SK-N-SH (cell line): Measurements from ENCODE around the gene PCLO. TPM values are rescaled to one million over a fixed set of nuclear protein-coding genes. Genes with fewer than 3 reads are reported as not detected.

Experiments
- CTCF ChIA-PET: fragments of 300-600, 350-600 bp; formaldehyde crosslinking; extraction: SDS; loops from one replicate; lab custom pipeline; 2021; lab: Yijun Ruan, JAX
- POLR2A ChIA-PET: fragments of 350-600 bp; sonication (Branson Sonifier 250); formaldehyde crosslinking; extraction: SDS; loops from one replicate; lab custom pipeline; 2020; ENCODE audit warnings: antibody characterized with exemption, inconsistent platforms; lab: Yijun Ruan, JAX
- DNase-seq: peaks from one replicate; pipeline ENCODE4 v3.0.0; 2012
- H2AFZ ChIP-seq: fragments of 200-600 bp; sonication (generic); 2 replicates; pipeline ENCODE4 v1.8.1; 2016; ENCODE audit warnings: antibody characterized with exemption, mild to moderate bottlenecking, low read depth
- H3F3A ChIP-seq: fragments of 200-600 bp; sonication (generic); replicated peaks from 2 replicates; pipeline ENCODE3; 2016; ENCODE audit warnings: antibody characterized with exemption, mild to moderate bottlenecking; ENCODE audit not compliant: insufficient read depth
- H3K27ac ChIP-seq, 2 experiments: fragments of 200-500 bp in 1 of 2; fragments of 200-600 bp in 1 of 2; sonication (Bioruptor generic) in 1 of 2; sonication (generic), shearing (Covaris generic) in 1 of 2; 2 replicates each; pipeline versions ENCODE4 v1.5.1 to v1.6.1; 2014 to 2016; ENCODE audit warnings: low read depth in 2 of 2, inconsistent platforms in 1 of 2, low read length in 1 of 2, mild to moderate bottlenecking in 1 of 2, mixed read lengths in 1 of 2
- H3K27me3 ChIP-seq: fragments of 200-600 bp; sonication (generic), shearing (Covaris generic); 2 replicates; pipeline ENCODE4 v1.6.1; 2016; ENCODE audit warnings: mixed run types; ENCODE audit not compliant: insufficient read depth
- H3K36me3 ChIP-seq, 2 experiments: fragments of 200-500 bp in 1 of 2; fragments of 200-600 bp in 1 of 2; sonication (Bioruptor generic) in 1 of 2; sonication (generic) in 1 of 2; replicated peaks in 1 of 2; 2 replicates each; pipeline versions ENCODE3 to v1.5.1; 2014 to 2016; ENCODE audit warnings: low read length in 1 of 2, mild to moderate bottlenecking in 1 of 2; ENCODE audit not compliant: insufficient read depth in 2 of 2, control insufficient read depth in 1 of 2
- H3K4me1 ChIP-seq, 2 experiments: fragments of 200-500 bp in 1 of 2; fragments of 200-600 bp in 1 of 2; sonication (Bioruptor generic) in 1 of 2; sonication (generic), shearing (Covaris generic) in 1 of 2; 2 replicates each; pipeline versions ENCODE4 v1.5.1 to v1.6.1; 2014 to 2016; ENCODE audit warnings: low read depth in 1 of 2, low read length in 1 of 2, mixed run types in 1 of 2; ENCODE audit not compliant: insufficient read depth in 2 of 2, control insufficient read depth in 1 of 2
- H3K4me2 ChIP-seq: fragments of 200-600 bp; sonication (generic), shearing (Covaris generic); 2 replicates; pipeline ENCODE4 v1.6.1; 2017; ENCODE audit warnings: mixed run types
- H3K4me3 ChIP-seq, 2 experiments: fragments of 200-500 bp in 1 of 2; fragments of 200-600 bp in 1 of 2; sonication (Bioruptor generic) in 1 of 2; sonication (generic), shearing (Covaris generic) in 1 of 2; 2 replicates each; pipeline versions ENCODE4 v1.5.1 to v1.8.1; 2014 to 2016; ENCODE audit warnings: low read depth in 2 of 2, inconsistent platforms in 1 of 2, low read length in 1 of 2, mild to moderate bottlenecking in 1 of 2, mixed read lengths in 1 of 2, moderate library complexity in 1 of 2
- H3K79me2 ChIP-seq: fragments of 200-600 bp; sonication (generic); 2 replicates; pipeline ENCODE4 v1.8.1; 2017; ENCODE audit warnings: mild to moderate bottlenecking; ENCODE audit not compliant: insufficient read depth
- H3K9ac ChIP-seq: fragments of 200-600 bp; sonication (generic); 2 replicates; pipeline ENCODE4 v1.6.1; 2017; ENCODE audit warnings: mixed run types
- H3K9me2 ChIP-seq: fragments of 200-600 bp; sonication (generic); 2 replicates; pipeline ENCODE4 v1.6.1; 2017; ENCODE audit warnings: mixed run types
- H3K9me3 ChIP-seq: fragments of 200-600 bp; sonication (generic); 2 replicates; pipeline ENCODE4 v1.6.1; 2017; ENCODE audit warnings: mixed run types, mild to moderate bottlenecking, moderate library complexity
- H4K20me1 ChIP-seq: fragments of 200-600 bp; sonication (generic); 2 replicates; pipeline ENCODE4 v1.6.1; 2017; ENCODE audit warnings: mild to moderate bottlenecking, mixed run types; ENCODE audit not compliant: insufficient read depth
- CHD2 ChIP-seq: fragments of 150-350 bp; IDR thresholded peaks from 2 replicates; pipeline ENCODE4 v1.6.1; 2018; ENCODE audit warnings: low read length; ENCODE audit not compliant: partially characterized antibody
- EP300 ChIP-seq, 2 experiments: IDR thresholded peaks; 2 replicates each; pipeline versions ENCODE4 v1.4.0 to v1.6.1; 2012; ENCODE audit warnings: borderline replicate concordance in 1 of 2, low read depth in 1 of 2, low read length in 1 of 2
- FOSL2 ChIP-seq: IDR thresholded peaks from 2 replicates; pipeline ENCODE4 v1.4.0; 2012; ENCODE audit warnings: low read depth, mild to moderate bottlenecking, moderate library complexity, borderline replicate concordance
- FOXM1 ChIP-seq: IDR thresholded peaks from 2 replicates; pipeline ENCODE4 v1.4.0; 2012; ENCODE audit warnings: low read depth, mild to moderate bottlenecking
- MEF2A ChIP-seq: IDR thresholded peaks from 2 replicates; pipeline ENCODE4 v1.4.0; 2012; ENCODE audit warnings: low read depth, borderline replicate concordance
- NFIC ChIP-seq: IDR thresholded peaks from 2 replicates; pipeline ENCODE4 v1.4.0; 2012; ENCODE audit warnings: borderline replicate concordance
- NRF1 ChIP-seq: IDR thresholded peaks from 2 replicates; pipeline ENCODE4 v1.6.1; 2012; ENCODE audit warnings: low read depth, mild to moderate bottlenecking, low read length
- RAD21 ChIP-seq: IDR thresholded peaks from 2 replicates; pipeline ENCODE4 v1.6.1; 2012; ENCODE audit warnings: mild to moderate bottlenecking, low read length
- RCOR1 ChIP-seq: fragments of 150-350 bp; IDR thresholded peaks from 2 replicates; pipeline ENCODE4 v1.6.1; 2017; ENCODE audit warnings: antibody characterized with exemption, low read length
- TAF1 ChIP-seq: IDR thresholded peaks from 2 replicates; pipeline ENCODE4 v1.6.1; 2012; ENCODE audit warnings: low read depth, mild to moderate bottlenecking, low read length, moderate library complexity, borderline replicate concordance
- TCF12 ChIP-seq: IDR thresholded peaks from 2 replicates; pipeline ENCODE4 v1.4.0; 2012
- YY1 ChIP-seq: IDR thresholded peaks from 2 replicates; pipeline ENCODE4 v1.4.0; 2012; ENCODE audit warnings: low read depth, mild to moderate bottlenecking
- WGBS: methylation state at CpG from one replicate; pipeline ENCODE4 v1.1.6; 2017; ENCODE audit warnings: low lambda C conversion rate; 5-methylcytosine and 5-hydroxymethylcytosine counted together
- polyA plus RNA-seq, 3 experiments: library from polyadenylated mRNA; depleted of rRNA; stranded (reverse); fragments of >200 nt; gene quantifications; 2 replicates each; pipeline ENCODE4 v1.2.3, GENCODE V29; 2012
- TF ChIP-seq, protein P1 (sequence below): fragments of 150-350 bp; IDR thresholded peaks from 2 replicates; pipeline ENCODE4 v1.6.1; 2016; ENCODE audit warnings: mild to moderate bottlenecking, low read depth, low read length
- TF ChIP-seq, protein P2 (sequence below): IDR thresholded peaks from 2 replicates; pipeline ENCODE4 v1.4.0; 2012; ENCODE audit warnings: low read depth, borderline replicate concordance
- TF ChIP-seq, protein P3 (sequence below): IDR thresholded peaks from 2 replicates; pipeline ENCODE4; 2012
- TF ChIP-seq, protein P4 (sequence below): fragments of 200-600 bp; sonication (generic); IDR thresholded peaks from 2 replicates; pipeline ENCODE4 v1.6.1; 2017; ENCODE audit warnings: antibody characterized with exemption, mild to moderate bottlenecking, moderate library complexity
- TF ChIP-seq, protein P5 (sequence below): IDR thresholded peaks from 2 replicates; pipeline ENCODE4 v1.4.0; 2012; ENCODE audit warnings: low read depth, borderline replicate concordance
- TF ChIP-seq, protein P6 (sequence below): fragments of 150-350 bp; IDR thresholded peaks from 2 replicates; pipeline ENCODE4 v1.6.1; 2017; ENCODE audit warnings: antibody characterized with exemption, low read length, low read depth, borderline replicate concordance

PCLO gene
- polyA plus RNA-seq, 1 of the 3 experiments (the other 2 are of a cell fraction), result 0.51 TPM

DNA sequence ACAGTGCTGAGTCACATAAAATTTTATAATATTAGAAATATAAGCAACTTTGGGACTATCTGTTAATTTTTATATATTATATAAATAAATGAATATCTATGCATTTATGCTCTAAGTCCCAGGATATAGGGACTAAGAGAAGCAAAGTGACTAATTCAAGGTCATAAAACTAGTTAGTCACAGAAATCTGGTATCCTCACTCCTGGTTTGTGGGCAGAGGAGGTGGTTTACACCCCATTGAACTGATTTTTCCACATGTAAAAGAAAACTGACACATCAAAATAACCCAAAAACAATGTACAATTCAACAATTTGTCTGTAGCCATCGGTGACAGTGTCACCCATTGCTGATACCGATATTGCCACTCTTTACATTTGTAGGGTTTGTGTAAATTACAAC, 3.0 kb downstream of the PCLO start:
- CTCF ChIA-PET, result no interaction called here
- no peak for TF ChIP-seq FOSL2
- no peak for TF ChIP-seq RCOR1
- TF ChIP-seq CHD2, result no peak
- TF ChIP-seq, protein P1, sequence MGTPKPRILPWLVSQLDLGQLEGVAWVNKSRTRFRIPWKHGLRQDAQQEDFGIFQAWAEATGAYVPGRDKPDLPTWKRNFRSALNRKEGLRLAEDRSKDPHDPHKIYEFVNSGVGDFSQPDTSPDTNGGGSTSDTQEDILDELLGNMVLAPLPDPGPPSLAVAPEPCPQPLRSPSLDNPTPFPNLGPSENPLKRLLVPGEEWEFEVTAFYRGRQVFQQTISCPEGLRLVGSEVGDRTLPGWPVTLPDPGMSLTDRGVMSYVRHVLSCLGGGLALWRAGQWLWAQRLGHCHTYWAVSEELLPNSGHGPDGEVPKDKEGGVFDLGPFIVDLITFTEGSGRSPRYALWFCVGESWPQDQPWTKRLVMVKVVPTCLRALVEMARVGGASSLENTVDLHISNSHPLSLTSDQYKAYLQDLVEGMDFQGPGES, result no peak
- no peak for TF ChIP-seq YY1
- TF ChIP-seq, protein P2, sequence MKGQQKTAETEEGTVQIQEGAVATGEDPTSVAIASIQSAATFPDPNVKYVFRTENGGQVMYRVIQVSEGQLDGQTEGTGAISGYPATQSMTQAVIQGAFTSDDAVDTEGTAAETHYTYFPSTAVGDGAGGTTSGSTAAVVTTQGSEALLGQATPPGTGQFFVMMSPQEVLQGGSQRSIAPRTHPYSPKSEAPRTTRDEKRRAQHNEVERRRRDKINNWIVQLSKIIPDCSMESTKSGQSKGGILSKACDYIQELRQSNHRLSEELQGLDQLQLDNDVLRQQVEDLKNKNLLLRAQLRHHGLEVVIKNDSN, result no peak
- TF ChIP-seq, protein P3, sequence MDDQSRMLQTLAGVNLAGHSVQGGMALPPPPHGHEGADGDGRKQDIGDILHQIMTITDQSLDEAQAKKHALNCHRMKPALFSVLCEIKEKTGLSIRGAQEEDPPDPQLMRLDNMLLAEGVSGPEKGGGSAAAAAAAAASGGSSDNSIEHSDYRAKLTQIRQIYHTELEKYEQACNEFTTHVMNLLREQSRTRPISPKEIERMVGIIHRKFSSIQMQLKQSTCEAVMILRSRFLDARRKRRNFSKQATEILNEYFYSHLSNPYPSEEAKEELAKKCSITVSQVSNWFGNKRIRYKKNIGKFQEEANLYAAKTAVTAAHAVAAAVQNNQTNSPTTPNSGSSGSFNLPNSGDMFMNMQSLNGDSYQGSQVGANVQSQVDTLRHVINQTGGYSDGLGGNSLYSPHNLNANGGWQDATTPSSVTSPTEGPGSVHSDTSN, result no peak
- no peak for TF ChIP-seq RAD21
- TF ChIP-seq, protein P4, sequence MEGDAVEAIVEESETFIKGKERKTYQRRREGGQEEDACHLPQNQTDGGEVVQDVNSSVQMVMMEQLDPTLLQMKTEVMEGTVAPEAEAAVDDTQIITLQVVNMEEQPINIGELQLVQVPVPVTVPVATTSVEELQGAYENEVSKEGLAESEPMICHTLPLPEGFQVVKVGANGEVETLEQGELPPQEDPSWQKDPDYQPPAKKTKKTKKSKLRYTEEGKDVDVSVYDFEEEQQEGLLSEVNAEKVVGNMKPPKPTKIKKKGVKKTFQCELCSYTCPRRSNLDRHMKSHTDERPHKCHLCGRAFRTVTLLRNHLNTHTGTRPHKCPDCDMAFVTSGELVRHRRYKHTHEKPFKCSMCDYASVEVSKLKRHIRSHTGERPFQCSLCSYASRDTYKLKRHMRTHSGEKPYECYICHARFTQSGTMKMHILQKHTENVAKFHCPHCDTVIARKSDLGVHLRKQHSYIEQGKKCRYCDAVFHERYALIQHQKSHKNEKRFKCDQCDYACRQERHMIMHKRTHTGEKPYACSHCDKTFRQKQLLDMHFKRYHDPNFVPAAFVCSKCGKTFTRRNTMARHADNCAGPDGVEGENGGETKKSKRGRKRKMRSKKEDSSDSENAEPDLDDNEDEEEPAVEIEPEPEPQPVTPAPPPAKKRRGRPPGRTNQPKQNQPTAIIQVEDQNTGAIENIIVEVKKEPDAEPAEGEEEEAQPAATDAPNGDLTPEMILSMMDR, result no peak
- TF ChIP-seq, protein P5, sequence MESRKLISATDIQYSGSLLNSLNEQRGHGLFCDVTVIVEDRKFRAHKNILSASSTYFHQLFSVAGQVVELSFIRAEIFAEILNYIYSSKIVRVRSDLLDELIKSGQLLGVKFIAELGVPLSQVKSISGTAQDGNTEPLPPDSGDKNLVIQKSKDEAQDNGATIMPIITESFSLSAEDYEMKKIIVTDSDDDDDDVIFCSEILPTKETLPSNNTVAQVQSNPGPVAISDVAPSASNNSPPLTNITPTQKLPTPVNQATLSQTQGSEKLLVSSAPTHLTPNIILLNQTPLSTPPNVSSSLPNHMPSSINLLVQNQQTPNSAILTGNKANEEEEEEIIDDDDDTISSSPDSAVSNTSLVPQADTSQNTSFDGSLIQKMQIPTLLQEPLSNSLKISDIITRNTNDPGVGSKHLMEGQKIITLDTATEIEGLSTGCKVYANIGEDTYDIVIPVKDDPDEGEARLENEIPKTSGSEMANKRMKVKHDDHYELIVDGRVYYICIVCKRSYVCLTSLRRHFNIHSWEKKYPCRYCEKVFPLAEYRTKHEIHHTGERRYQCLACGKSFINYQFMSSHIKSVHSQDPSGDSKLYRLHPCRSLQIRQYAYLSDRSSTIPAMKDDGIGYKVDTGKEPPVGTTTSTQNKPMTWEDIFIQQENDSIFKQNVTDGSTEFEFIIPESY, result no peak
- no peak for TF ChIP-seq TAF1
- TF ChIP-seq TCF12, result no peak
- TF ChIP-seq FOXM1, result no peak
- no peak for TF ChIP-seq EP300 (IDR thresholded peaks at IDR 0.05; ENCODE audit: borderline replicate concordance in 1 of 2, low read depth in 1 of 2, low read length in 1 of 2)
- TF ChIP-seq NRF1, result no peak
- TF ChIP-seq MEF2A, result no peak
- TF ChIP-seq, protein P6, sequence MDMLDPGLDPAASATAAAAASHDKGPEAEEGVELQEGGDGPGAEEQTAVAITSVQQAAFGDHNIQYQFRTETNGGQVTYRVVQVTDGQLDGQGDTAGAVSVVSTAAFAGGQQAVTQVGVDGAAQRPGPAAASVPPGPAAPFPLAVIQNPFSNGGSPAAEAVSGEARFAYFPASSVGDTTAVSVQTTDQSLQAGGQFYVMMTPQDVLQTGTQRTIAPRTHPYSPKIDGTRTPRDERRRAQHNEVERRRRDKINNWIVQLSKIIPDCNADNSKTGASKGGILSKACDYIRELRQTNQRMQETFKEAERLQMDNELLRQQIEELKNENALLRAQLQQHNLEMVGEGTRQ, result no peak
- TF ChIP-seq NFIC, result no peak
- TF ChIP-seq, all 33 proteins: peak for 0
- Histone ChIP-seq H3K4me2 (no peak overlapping the region), H3K9me3 (no peaks in the 10 kb centered on the region), H3K36me3 (peaks cover 0 to 4% of the 10 kb centered on the region in 2 experiments), H4K20me1 (no peaks in the 10 kb centered on the region), H2AFZ (no peak overlapping the region), H3K4me1 (peaks cover 0 to 16% of the 10 kb centered on the region in 2 experiments; a peak in 2 of 4 replicates), H3F3A (peaks cover 11% of the 10 kb centered on the region), H3K27me3 (no peaks in the 10 kb centered on the region), H3K9ac (no peak overlapping the region), H3K4me3 (no peak overlapping the region), H3K27ac (no peak overlapping the region), H3K79me2 (no peaks in the 10 kb centered on the region), H3K9me2 (no peaks in the 10 kb centered on the region)
- POLR2A ChIA-PET, result no interaction called here
- 85% methylated on average over 2 of the region's 2 CpGs for WGBS
- DNase-seq, result no peak
